Left forelimb (tissue), 1 donor: ENCODE measurements around the gene CNDP2.

Source experiments
- DNase-seq: peaks from one replicate; pipeline ENCODE4 v3.0.0-alpha.2; 2018; ENCODE audit warnings: low spot score

The CNDP2 gene

DNA sequence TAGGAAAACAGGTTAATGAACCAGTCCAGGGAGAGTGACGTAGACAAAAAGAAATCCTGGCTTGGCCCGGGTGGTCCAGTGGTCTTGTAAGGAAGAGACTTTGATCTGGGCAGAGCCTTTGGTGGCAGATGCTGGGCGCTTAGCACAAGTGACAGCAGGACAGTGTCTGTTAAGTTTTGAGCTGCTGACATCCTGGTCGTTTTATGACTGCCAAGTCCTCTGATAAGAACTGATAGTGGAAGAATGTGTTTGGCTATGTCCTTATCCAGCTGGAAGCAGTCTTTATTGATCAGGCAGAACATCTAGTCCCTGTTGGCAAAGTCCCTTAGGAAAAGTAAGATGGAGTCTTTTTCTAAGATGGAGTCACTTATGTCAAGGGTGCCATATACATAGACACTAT is 74.1 kb downstream of the CNDP2 start:
- DNase-seq: no peak

DNA sequence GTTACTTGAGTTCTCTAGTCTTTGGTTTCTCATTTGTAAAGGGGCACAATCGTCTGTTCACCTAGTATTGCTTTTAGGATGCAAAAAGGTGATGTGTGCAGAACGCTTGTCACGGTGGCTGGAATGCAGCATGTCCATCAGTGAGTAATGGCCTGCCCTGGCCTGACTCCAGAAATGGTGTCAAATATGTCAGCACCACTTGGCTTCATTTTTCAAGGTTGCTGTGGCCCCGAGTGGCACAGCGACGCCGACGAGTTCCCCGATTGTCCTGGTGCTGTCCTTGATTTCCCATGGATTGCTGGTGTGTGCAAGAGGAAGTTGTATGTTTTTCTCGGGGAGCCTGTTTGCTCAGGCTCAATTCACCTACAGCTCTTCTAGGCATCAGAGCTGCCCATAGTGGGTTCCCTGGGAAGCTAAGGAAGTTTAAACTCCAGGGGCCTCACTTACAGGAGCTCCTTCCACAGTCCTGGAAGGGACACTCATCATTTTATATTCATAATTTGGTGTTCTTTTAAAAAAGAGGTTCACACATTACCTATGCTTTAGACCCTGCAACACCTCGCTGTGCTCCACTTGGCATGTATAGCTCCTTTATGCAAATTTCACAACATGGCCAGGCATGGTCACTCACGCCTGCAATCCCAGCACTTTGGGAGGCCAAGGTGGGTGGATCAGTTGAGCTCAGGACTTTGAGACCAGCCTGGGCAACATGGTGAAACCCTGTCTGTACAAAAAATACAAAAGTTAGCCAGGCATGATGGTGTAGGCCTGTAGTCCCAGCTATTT is 75.9 kb downstream of the CNDP2 start:
- no peak for DNase-seq

GRCh38 chr18:74573053-74573452 is 76.9 kb downstream of the CNDP2 start:
- DNase-seq: no peak
